ENCODE measurements around the gene CBR3. TPM values are rescaled to one million over a fixed set of nuclear protein-coding genes. Genes with fewer than 3 reads are reported as not detected.
A peak's percentile ranks its signal among the peaks of the same experiment; 100 is the strongest.

Gene CBR3
- total and polyA plus RNA-seq, 4 experiments from 2014 or later = 9.2 to 24.9 (median 12.5) TPM

- intact Hi-C loops (cut with micrococcal nuclease) = no loop called here
- no peak for DNase-seq
- Mint-ChIP-seq H3K4me3 (peak overlapping the region in 1 of 8 donors; percentile 12), H3K9me3 (no peaks in the 10 kb centered on the region), H3K4me1 (peaks cover 26 to 40% (median 33%) of the 10 kb centered on the region in 4 donors), H3K36me3 (peaks cover 13 to 23% of the 10 kb centered on the region in 2 donors), H3K27me3 (no peaks in the 10 kb centered on the region), H3K27ac (peak overlapping the region in 2 of 7 donors; percentile 77 to 81)
- ChIA-PET POLR2A (ENCODE audit: partially characterized antibody) (interaction anchor here (1.7 kb wide), 1 partner anchor 12 kb away, joined by 7 read pairs; no protein-coding TSS in a partner anchor), CTCF (ENCODE audit: partially characterized antibody) (interaction anchor here (2.9 kb wide), 1 partner anchor 13 kb away, joined by 10 read pairs; no protein-coding TSS in a partner anchor)
- Histone ChIP-seq H3K4me1 (ENCODE audit: insufficient read depth, low read length) (peaks cover 11% of the 10 kb centered on the region), H3K4me3 (ENCODE audit: low read length in 2 of 2) (no peak overlapping the region), H3K9me3 (ENCODE audit: control insufficient read depth in 1 of 2, low read length in 2 of 2) (no peaks in the 10 kb centered on the region), H3K27ac (ENCODE audit: low read depth, low read length) (no peak overlapping the region), H3K36me3 (ENCODE audit: insufficient read depth, low read length) (no peaks in the 10 kb centered on the region), H3K27me3 (ENCODE audit: insufficient read depth, low read length) (no peaks in the 10 kb centered on the region)
These were observed 25.9 kb downstream of the CBR3 start for GRCh38 chr21:36160850-36161178.

- H3K4me3 Mint-ChIP-seq = no peak overlapping the region
- H3K27me3 Mint-ChIP-seq = no peaks in the 10 kb centered on the region
- H3K27ac ChIP-seq (ENCODE audit: low read depth, low read length) = no peak overlapping the region
- H3K4me1 ChIP-seq (ENCODE audit: insufficient read depth, low read length) = peaks cover 6% of the 10 kb centered on the region
- no peaks in the 10 kb centered on the region for H3K36me3 ChIP-seq (ENCODE audit: insufficient read depth, low read length)
- H3K4me1 Mint-ChIP-seq = peaks cover 23 to 32% (median 29%) of the 10 kb centered on the region in 4 donors
- H3K27me3 ChIP-seq (ENCODE audit: insufficient read depth, low read length) = no peaks in the 10 kb centered on the region
- DNase-seq = no peak
- peaks cover 18 to 32% of the 10 kb centered on the region in 2 donors for H3K36me3 Mint-ChIP-seq
- ChIA-PET CTCF (ENCODE audit: partially characterized antibody) (interaction anchor here (0.9 to 1.9 kb wide), 2 partner anchors 10 to 50 kb away, joined by 4 to 6 read pairs; no protein-coding TSS in a partner anchor), POLR2A (ENCODE audit: partially characterized antibody) (interaction anchor here (1.2 to 1.3 kb wide), 2 partner anchors 13 to 21 kb away, joined by 3 read pairs; no protein-coding TSS in a partner anchor)
- no peaks in the 10 kb centered on the region for H3K9me3 Mint-ChIP-seq
- H3K9me3 ChIP-seq (ENCODE audit: control insufficient read depth in 1 of 2, low read length in 2 of 2) = no peaks in the 10 kb centered on the region
- peak overlapping the region in 1 of 7 donors; percentile 29 for H3K27ac Mint-ChIP-seq
- no peak overlapping the region for H3K4me3 ChIP-seq (ENCODE audit: low read length in 2 of 2)
- intact Hi-C loops (cut with micrococcal nuclease) = no loop called here
These were observed 27.8 kb downstream of the CBR3 start for GRCh38 chr21:36162631-36163030.

DNA sequence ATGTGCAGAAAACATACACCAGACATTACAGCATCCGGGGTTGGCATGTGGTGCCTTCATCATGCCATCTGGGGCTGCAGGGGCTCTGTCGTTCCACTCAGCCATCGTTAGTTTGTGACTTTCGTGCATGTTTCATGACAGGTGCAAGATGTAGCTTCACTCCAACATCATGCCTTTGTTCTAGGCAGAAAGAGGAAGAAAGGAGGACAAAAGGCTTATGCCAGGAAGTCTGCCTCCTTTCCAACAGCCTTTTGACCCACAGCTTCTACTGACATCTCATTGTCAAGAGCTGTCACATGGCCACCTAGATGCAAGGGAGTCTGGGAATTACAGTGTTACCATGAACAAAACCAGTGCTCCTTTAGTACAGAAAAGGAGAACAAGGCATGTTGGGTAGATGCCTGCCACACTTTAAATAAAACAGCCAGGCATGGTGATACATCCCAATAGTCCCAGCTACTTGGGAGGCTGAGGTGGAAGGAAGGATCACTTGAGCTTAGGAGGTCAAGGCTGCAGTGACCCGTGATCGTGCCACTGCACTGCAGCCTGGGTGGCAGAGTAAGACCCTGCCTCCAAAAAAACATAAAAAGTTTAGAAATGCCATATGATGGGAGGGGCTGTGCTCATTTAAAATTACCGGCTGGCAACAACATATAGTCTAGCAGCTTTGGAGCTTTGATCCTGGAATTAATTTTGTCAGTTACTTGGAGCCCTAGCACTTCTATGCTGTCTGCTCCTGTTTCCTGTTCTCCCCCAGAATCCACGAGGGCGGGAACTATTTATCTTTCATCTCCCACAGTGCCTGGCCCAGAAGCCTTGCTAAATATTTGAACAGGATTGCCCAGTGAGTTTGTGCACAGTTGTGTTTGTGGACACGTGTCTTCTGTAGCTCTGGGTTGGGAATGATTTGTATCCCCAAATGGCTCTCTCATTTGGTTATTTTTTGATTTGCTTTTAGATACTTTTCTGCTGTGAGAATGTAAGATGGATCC, 29.2 kb downstream of the CBR3 start:
- no peak overlapping the region for H3K27ac ChIP-seq (ENCODE audit: low read depth, low read length)
- H3K4me3 Mint-ChIP-seq = no peak overlapping the region

DNA sequence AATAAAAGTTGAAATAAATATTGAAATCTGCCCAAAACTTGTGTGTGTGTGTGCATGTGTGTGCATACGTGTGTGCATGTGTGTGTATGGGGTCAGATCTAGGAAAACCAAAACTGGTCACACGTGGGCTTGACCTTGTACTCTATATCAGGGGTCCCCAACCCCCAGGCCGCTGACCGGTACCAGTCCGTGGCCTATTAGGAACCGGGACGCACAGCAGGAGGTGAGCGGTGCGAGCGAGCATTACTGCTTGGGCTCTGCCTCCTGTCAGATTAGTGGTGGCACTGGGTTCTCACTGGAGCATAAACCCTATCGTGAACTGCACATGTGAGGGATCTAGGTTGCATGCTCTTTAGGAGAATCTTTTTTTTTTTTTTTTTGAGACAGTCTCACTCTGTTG, 30.5 kb downstream of the CBR3 start:
- no peaks in the 10 kb centered on the region for H3K36me3 ChIP-seq (ENCODE audit: insufficient read depth, low read length)
- no peaks in the 10 kb centered on the region for H3K4me1 ChIP-seq (ENCODE audit: insufficient read depth, low read length)
- no peak for DNase-seq
- Mint-ChIP-seq H3K27ac (no peak overlapping the region), H3K36me3 (peaks cover 35 to 46% of the 10 kb centered on the region in 2 donors), H3K4me1 (peaks cover 14 to 18% (median 15%) of the 10 kb centered on the region in 4 donors), H3K27me3 (no peaks in the 10 kb centered on the region), H3K9me3 (no peaks in the 10 kb centered on the region), H3K4me3 (no peak overlapping the region)
- CTCF ChIA-PET (ENCODE audit: partially characterized antibody) = no interaction called here
- H3K27ac ChIP-seq (ENCODE audit: low read depth, low read length) = no peak overlapping the region
- intact Hi-C loops (cut with micrococcal nuclease) = no loop called here
- H3K9me3 ChIP-seq (ENCODE audit: control insufficient read depth in 1 of 2, low read length in 2 of 2) = no peaks in the 10 kb centered on the region
- POLR2A ChIA-PET (ENCODE audit: partially characterized antibody) = no interaction called here
- H3K27me3 ChIP-seq (ENCODE audit: insufficient read depth, low read length) = no peaks in the 10 kb centered on the region
- no peak overlapping the region for H3K4me3 ChIP-seq (ENCODE audit: low read length in 2 of 2)

More for the DNA sequence above, 29.2 kb downstream of the CBR3 start:
- no peaks in the 10 kb centered on the region for H3K27me3 ChIP-seq (ENCODE audit: insufficient read depth, low read length)
- CTCF ChIA-PET (ENCODE audit: partially characterized antibody) = interaction anchor here (0.9 to 1.9 kb wide), 5 partner anchors 9 to 166 kb away, joined by 3 to 17 read pairs (median 4); no protein-coding TSS in a partner anchor
- H3K36me3 ChIP-seq (ENCODE audit: insufficient read depth, low read length) = no peaks in the 10 kb centered on the region
- Mint-ChIP-seq H3K9me3 (no peaks in the 10 kb centered on the region), H3K4me1 (peaks cover 18 to 25% (median 22%) of the 10 kb centered on the region in 4 donors), H3K36me3 (peaks cover 24 to 39% of the 10 kb centered on the region in 2 donors), H3K27ac (peak overlapping the region in 5 of 7 donors; percentile 4 to 81 (median 63)), H3K27me3 (no peaks in the 10 kb centered on the region)
- intact Hi-C loops (cut with micrococcal nuclease) = no loop called here
- H3K4me1 ChIP-seq (ENCODE audit: insufficient read depth, low read length) = no peaks in the 10 kb centered on the region
- no peak overlapping the region for H3K4me3 ChIP-seq (ENCODE audit: low read length in 2 of 2)
- DNase-seq = no peak
- H3K9me3 ChIP-seq (ENCODE audit: control insufficient read depth in 1 of 2, low read length in 2 of 2) = no peaks in the 10 kb centered on the region
- POLR2A ChIA-PET (ENCODE audit: partially characterized antibody) = interaction anchor here (1.1 to 1.3 kb wide), 2 partner anchors 10 to 12 kb away, joined by 3 to 4 read pairs; no protein-coding TSS in a partner anchor

DNA sequence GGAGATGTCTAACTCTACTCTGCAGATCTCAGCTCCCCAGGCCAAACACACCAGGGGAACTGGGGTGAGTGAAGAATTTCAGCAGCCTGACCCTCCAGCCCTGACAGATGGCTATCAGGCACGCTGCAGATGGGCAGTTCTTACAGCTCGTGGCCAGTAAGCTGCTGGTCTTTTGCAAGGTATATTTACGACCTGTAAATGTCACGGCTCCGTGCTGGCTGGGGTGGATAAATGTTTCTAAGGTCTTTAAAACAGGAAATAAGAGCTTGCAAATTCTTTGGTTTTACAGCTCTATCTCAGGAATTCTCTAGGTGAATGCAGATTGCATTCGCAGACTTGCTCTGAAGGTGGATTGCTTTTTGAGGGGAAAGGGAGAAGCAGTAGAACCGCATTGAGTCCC, 31.8 kb downstream of the CBR3 start:
- DNase-seq = no peak
- Histone ChIP-seq H3K27ac (ENCODE audit: low read depth, low read length) (no peak overlapping the region), H3K9me3 (ENCODE audit: control insufficient read depth in 1 of 2, low read length in 2 of 2) (no peaks in the 10 kb centered on the region), H3K27me3 (ENCODE audit: insufficient read depth, low read length) (no peaks in the 10 kb centered on the region), H3K4me1 (ENCODE audit: insufficient read depth, low read length) (no peaks in the 10 kb centered on the region), H3K4me3 (ENCODE audit: low read length in 2 of 2) (no peak overlapping the region), H3K36me3 (ENCODE audit: insufficient read depth, low read length) (no peaks in the 10 kb centered on the region)
- Mint-ChIP-seq H3K9me3 (no peaks in the 10 kb centered on the region), H3K4me1 (peaks cover 12 to 22% (median 16%) of the 10 kb centered on the region in 4 donors), H3K36me3 (peaks cover 40 to 49% of the 10 kb centered on the region in 2 donors), H3K27ac (no peak overlapping the region), H3K4me3 (no peak overlapping the region), H3K27me3 (no peaks in the 10 kb centered on the region)
- intact Hi-C loops (cut with micrococcal nuclease) = no loop called here
- POLR2A ChIA-PET (ENCODE audit: partially characterized antibody) = no interaction called here
- CTCF ChIA-PET (ENCODE audit: partially characterized antibody) = interaction anchor here (1.0 kb wide), 1 partner anchor 54 kb away, joined by 3 read pairs; no protein-coding TSS in a partner anchor

DNA sequence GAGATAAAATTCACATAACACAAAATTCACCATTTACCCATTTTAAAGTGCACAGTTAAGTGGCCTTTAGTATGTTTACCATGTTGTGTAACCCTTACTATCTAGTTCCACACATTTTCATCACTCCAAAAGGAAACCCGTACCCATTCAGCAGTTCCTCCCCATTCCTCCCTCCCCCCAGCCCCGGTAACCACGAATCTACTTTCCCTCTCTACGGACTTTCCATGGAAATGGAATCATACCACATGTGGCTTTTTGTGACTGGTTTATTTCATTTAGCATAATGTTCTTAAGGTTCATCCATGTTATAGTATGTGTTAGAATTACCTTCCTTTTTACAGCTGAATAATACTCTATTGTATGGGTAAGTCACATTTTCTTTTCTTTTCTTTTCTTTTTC, 32.7 kb downstream of the CBR3 start:
- POLR2A ChIA-PET (ENCODE audit: partially characterized antibody) = interaction anchor here (0.8 kb wide), 1 partner anchor 1119 kb away, joined by 3 read pairs; no protein-coding TSS in a partner anchor
- peaks cover 13 to 24% (median 14%) of the 10 kb centered on the region in 4 donors for H3K4me1 Mint-ChIP-seq

More for the DNA sequence above, 32.7 kb downstream of the CBR3 start:
- H3K4me3 Mint-ChIP-seq = no peak overlapping the region
- intact Hi-C loops (cut with micrococcal nuclease) = no loop called here
- DNase-seq = no peak
- no peaks in the 10 kb centered on the region for H3K27me3 Mint-ChIP-seq
- no peak overlapping the region for H3K4me3 ChIP-seq (ENCODE audit: low read length in 2 of 2)
- H3K27me3 ChIP-seq (ENCODE audit: insufficient read depth, low read length) = no peaks in the 10 kb centered on the region
- no peak overlapping the region for H3K27ac ChIP-seq (ENCODE audit: low read depth, low read length)
- CTCF ChIA-PET (ENCODE audit: partially characterized antibody) = interaction anchor here (1.0 kb wide), 1 partner anchor 55 kb away, joined by 3 read pairs; no protein-coding TSS in a partner anchor
- no peaks in the 10 kb centered on the region for H3K9me3 Mint-ChIP-seq
- H3K4me1 ChIP-seq (ENCODE audit: insufficient read depth, low read length) = no peaks in the 10 kb centered on the region
- H3K36me3 ChIP-seq (ENCODE audit: insufficient read depth, low read length) = no peaks in the 10 kb centered on the region
- H3K27ac Mint-ChIP-seq = peak overlapping the region in 1 of 7 donors; percentile 42
- peaks cover 39 to 47% of the 10 kb centered on the region in 2 donors for H3K36me3 Mint-ChIP-seq
- H3K9me3 ChIP-seq (ENCODE audit: control insufficient read depth in 1 of 2, low read length in 2 of 2) = no peaks in the 10 kb centered on the region
